ENCODE data around the gene ECT2L. TPM values are rescaled to one million over a fixed set of nuclear protein-coding genes. Genes with fewer than 3 reads are reported as not detected.

ECT2L gene
- total RNA-seq, 1 donor from 2014 or later = not detected

- Mint-ChIP-seq H3K9me3 (ENCODE audit: low read depth) (no peaks in the 10 kb centered on the region), H3K4me1 (ENCODE audit: low read depth) (peaks cover 3% of the 10 kb centered on the region), H3K27me3 (peaks cover 4% of the 10 kb centered on the region)
Observed at GRCh38 chr6:138865480-138866109, 69.7 kb downstream of the ECT2L start.

GRCh38 chr6:138868181-138868580 is 72.3 kb downstream of the ECT2L start:
- no peaks in the 10 kb centered on the region for H3K9me3 Mint-ChIP-seq (ENCODE audit: low read depth)
- H3K4me1 Mint-ChIP-seq (ENCODE audit: low read depth) = peaks cover 3% of the 10 kb centered on the region
- H3K27me3 Mint-ChIP-seq = peaks cover 4% of the 10 kb centered on the region
- no peak overlapping the region for H3K4me3 Mint-ChIP-seq (ENCODE audit: low read depth)
- no peaks in the 10 kb centered on the region for H3K36me3 Mint-ChIP-seq (ENCODE audit: insufficient read depth)
- no peak for TF ChIP-seq CTCF (IDR thresholded peaks at IDR 0.05; ENCODE audit: unreplicated experiment)
- no peak overlapping the region for H3K27ac Mint-ChIP-seq
- no peak for DNase-seq (ENCODE audit: low spot score, unreplicated experiment)

More at GRCh38 chr6:138865480-138866109, 69.7 kb downstream of the ECT2L start:
- DNase-seq (ENCODE audit: low spot score, unreplicated experiment) = no peak
- no peak overlapping the region for H3K27ac Mint-ChIP-seq
- H3K4me3 Mint-ChIP-seq (ENCODE audit: low read depth) = no peak overlapping the region
- no peaks in the 10 kb centered on the region for H3K36me3 Mint-ChIP-seq (ENCODE audit: insufficient read depth)
- TF ChIP-seq CTCF (IDR thresholded peaks at IDR 0.05; ENCODE audit: unreplicated experiment) = no peak

- Mint-ChIP-seq H3K4me3 (ENCODE audit: low read depth) (no peak overlapping the region), H3K4me1 (ENCODE audit: low read depth) (peaks cover 3% of the 10 kb centered on the region), H3K27me3 (peaks cover 4% of the 10 kb centered on the region), H3K9me3 (ENCODE audit: low read depth) (no peaks in the 10 kb centered on the region), H3K36me3 (ENCODE audit: insufficient read depth) (no peaks in the 10 kb centered on the region), H3K27ac (no peak overlapping the region)
- DNase-seq (ENCODE audit: low spot score, unreplicated experiment) = no peak
- no peak for TF ChIP-seq CTCF (IDR thresholded peaks at IDR 0.05; ENCODE audit: unreplicated experiment)
Observed at GRCh38 chr6:138869398-138869797, 73.5 kb downstream of the ECT2L start.

- Mint-ChIP-seq H3K4me1 (ENCODE audit: low read depth) (peaks cover 1% of the 10 kb centered on the region), H3K4me3 (ENCODE audit: low read depth) (no peak overlapping the region), H3K9me3 (ENCODE audit: low read depth) (no peaks in the 10 kb centered on the region), H3K27me3 (peaks cover 4% of the 10 kb centered on the region), H3K27ac (no peak overlapping the region), H3K36me3 (ENCODE audit: insufficient read depth) (no peaks in the 10 kb centered on the region)
- DNase-seq (ENCODE audit: low spot score, unreplicated experiment) = no peak
- no peak for TF ChIP-seq CTCF (IDR thresholded peaks at IDR 0.05; ENCODE audit: unreplicated experiment)
Observed at GRCh38 chr6:138873191-138873590, 77.3 kb downstream of the ECT2L start.

GRCh38 chr6:138882369-138883017 is 86.6 kb downstream of the ECT2L start:
- H3K4me3 Mint-ChIP-seq (ENCODE audit: low read depth) = no peak overlapping the region

More at GRCh38 chr6:138882369-138883017, 86.6 kb downstream of the ECT2L start:
- H3K36me3 Mint-ChIP-seq (ENCODE audit: insufficient read depth) = no peaks in the 10 kb centered on the region
- peaks cover 6% of the 10 kb centered on the region for H3K4me1 Mint-ChIP-seq (ENCODE audit: low read depth)
- no peak for TF ChIP-seq CTCF (IDR thresholded peaks at IDR 0.05; ENCODE audit: unreplicated experiment)
- no peaks in the 10 kb centered on the region for H3K27me3 Mint-ChIP-seq
- no peak overlapping the region for H3K27ac Mint-ChIP-seq
- peaks cover 3% of the 10 kb centered on the region for H3K9me3 Mint-ChIP-seq (ENCODE audit: low read depth)
- no peak for DNase-seq (ENCODE audit: low spot score, unreplicated experiment)

All from progenitor cell of endocrine pancreas (in vitro differentiated cells).